ENCODE data around the gene B4GALNT1.

B4GALNT1 gene

DNA sequence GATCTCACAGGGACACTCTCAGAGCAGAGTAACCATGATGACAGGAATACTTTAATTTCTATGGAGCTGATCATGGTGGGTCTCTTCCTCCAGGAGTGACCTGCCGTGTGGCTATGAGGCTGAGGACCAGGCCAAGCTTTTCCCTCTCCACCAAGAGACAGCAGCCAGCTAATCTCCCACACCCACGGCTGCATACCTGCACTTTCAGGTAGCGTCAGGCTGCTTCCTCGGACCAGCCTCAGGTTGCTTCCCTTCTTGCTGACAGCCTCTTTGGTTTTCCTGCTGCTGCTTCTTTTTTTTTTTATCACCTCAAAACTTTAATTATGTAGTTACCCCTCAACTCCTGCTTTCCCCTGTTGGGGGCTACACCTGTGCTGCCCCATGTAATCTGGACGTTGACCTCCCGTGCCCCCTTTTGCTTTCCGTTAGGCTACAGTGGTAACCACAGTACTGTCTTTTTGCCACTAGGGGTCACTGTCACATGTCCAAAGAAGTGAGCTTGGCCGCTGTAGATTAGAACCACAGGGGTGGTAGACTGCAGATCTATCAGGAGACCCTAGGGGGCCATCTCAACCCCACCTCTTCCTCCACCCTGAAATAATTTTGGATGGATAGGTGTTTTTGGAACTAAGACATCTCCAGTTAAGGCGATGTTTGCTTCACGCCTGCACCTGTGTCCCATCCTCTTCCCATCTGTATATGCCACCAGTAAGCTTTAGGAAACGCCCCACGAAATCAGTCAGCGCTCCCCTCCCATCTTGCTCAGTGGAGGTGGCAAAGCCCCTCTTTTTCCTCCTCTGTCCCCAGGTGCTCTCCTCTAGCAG lies 49.8 kb downstream of the B4GALNT1 start:
- no peak for FAIRE-seq

DNA sequence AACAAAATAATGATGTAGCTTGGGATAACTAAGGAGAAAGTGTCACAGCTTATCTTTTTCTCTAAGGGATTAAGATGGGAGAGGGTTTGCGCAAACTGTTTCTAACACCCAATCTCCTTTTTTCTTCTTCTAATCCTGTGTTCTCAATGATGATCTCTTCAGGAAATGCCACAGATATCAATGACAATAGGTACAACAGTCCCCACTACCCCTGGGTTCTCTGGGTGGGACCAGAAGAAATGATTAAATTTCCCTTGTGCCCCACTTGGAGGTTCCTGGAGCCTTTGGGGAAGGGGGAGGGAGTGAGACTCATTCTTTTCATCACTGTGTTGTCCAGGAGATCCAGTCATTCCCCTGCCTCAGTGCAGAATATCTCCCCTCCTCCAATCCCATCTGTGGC lies 50.6 kb downstream of the B4GALNT1 start:
- no peak for FAIRE-seq

DNA sequence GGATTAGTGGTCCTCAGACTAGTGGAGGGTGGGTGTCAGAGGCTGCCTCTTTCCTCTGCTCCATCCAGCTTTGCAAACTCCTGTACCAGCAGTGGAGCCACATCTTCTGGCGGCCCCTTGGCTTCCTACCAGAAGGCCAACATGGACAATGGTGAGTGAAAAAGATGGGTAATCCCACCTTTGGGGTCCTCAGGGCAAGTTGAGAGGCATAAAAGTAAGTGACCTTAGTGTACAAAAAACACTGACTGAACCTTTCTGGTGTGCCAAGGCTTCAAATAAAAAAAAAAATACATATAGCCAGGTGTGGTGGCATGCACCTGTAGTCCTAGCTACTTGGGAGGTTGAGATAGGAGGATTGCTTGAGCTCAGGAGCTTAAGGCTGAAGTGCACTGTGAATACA lies 51.2 kb downstream of the B4GALNT1 start:
- no peak for FAIRE-seq

DNA sequence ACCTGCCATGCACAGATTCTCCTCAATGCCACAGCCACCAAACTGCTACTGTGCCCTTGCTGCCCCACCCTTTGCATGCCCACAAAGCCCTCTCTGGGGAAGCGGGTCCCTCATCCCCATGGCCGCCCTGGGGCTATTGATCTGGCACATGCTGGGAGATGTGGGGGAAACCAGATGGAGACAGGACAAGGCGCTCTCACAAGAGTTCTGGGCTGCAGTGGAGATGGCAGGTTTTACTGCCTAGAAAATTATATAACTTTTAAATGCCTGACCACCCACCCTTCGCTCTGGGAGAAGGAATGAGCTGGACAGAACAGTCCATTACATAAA lies 52.6 kb downstream of the B4GALNT1 start:
- FAIRE-seq, result no peak

DNA sequence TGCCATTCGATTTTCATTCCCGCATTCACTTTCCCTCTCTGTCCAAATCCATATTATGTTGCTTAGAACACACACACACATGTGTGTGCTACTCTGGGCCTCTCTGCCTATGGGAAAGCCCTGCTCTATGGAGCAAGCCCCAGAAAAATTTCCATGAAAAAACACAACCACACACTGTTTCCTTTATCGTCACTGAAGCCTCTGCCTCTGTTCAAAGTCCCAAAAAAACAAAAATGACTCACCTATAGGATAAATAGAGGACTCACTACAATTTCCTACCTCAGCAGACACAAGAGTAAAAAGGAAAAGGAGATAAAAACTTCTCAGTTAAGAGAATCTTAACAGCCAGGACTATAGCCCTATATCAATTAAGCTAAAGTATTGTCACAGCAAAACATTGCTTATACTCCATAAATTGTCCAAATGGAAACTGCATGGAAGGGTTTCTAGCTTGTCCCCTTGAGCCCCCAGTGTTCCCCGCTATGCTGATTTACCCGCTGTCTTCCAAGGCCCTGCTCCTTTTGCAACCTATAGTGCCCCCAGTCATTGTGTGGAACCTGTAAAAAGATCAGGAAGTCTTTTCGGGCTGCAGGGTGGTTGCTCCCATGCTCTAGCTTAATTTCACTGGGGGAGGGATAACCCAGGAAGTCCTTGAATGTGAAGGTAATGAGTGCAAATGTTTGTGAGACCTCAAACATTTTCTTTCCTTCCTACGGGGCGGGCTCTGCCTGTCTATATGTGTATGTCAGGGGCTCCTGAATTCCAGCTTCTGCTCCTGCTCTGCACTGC lies 53.1 kb downstream of the B4GALNT1 start:
- FAIRE-seq, result no peak

DNA sequence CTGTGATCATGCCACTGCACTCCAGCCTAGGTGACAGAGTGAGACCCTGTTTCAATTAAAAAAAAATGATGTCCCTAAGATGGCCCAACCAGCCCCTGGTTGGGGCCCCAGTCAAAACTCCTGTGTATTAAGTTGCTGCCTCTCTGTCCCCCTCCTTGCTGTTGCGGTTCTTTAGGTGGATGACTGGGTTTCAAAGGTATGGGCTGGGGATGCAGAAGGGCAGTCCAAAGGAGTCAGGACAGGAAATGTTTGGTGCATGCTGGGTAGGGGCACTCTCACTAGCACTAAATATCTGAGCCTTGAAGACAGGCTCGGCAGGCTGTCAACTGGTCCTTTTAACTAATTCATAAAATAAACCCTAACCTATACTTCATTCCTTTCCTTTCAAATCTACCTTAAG lies 54.0 kb downstream of the B4GALNT1 start:
- no peak for FAIRE-seq

DNA sequence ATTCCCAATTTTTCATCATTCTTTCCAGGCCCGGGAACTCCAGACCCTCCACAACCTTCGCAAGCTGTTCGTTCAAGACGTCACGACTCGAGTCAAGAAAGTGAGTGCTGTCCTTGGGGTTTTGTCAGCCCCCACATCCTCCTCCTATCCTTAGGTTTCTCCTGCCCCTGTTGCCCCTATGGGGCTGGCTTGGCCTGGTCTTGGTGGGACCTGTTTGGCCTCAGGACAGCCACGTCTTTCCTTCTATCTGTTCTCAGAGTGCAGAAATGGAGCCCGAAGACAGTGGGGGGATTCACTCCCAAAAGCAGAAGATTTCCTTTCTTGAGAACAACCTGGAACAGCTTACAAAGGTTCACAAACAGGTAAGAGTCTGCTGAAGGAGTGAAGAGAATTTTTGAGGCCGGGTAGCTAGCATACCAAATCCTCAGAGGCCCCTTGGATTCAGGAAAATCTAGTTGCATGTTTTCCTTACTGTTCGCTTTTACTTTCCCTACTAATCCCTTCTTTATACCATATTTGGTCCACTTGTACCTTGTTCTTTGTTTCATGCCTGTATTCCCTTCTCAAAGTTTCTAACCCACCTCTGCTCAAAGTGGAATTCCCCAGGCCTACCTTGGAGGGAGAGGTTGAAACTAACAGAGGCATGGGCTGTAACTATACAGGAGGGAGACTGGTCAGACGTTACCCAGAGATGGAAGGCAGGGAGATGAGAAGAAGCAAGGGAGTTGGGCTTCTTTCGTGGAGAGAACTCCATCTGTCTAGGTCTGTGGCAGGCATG lies 54.8 kb downstream of the B4GALNT1 start:
- no peak for FAIRE-seq

DNA sequence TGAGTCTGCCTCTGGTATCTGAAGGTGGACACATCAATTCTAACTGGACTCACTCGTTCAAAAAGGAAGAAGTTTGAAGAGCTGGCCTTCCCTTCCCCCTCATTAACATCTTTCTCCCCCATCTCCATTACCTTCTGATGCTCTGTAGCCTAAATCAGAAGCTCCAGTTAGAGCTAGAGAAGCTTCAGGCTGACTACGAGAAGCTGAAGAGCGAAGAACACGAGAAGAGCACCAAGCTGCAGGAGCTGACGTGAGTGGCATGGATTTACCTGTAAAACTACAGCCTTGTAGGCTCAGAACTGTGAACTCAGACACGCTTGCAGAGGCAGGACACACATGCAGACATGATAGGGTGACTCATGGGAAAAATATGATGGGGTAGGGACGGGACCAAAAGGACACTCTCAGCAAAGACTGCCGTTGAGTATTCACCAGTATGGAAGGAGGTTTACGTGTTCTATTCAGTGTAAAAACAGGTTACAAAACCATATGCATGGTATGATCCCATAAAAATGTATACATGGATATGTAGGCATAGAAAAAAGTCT lies 56.3 kb downstream of the B4GALNT1 start:
- FAIRE-seq, result no peak

Measured in endometrium (tissue), 2 donors.